IMR-90 (cell line): Measurements from ENCODE around the gene HOXD10.

Experiments used
- CTCF ChIP-seq: conservative IDR thresholded peaks from 2 replicates; pipeline ENCODE4 v1.5.1; 2012; ENCODE audit warnings: mild to moderate bottlenecking, low read depth, low read length, improper control_type of control experiment
- POLR2A ChIP-seq: IDR thresholded peaks from 2 replicates; pipeline ENCODE4 v1.6.1; 2012; ENCODE audit warnings: mild to moderate bottlenecking, low read depth, low read length
- RAD21 ChIP-seq: IDR thresholded peaks from 2 replicates; pipeline ENCODE4 v1.6.1; 2012; ENCODE audit warnings: low read length, improper control_type of control experiment
- RCOR1 ChIP-seq: IDR thresholded peaks from 2 replicates; pipeline ENCODE4 v1.6.1; 2012; ENCODE audit warnings: mild to moderate bottlenecking, low read length, improper control_type of control experiment; ENCODE audit not compliant: insufficient replicate concordance
- RFX5 ChIP-seq: IDR thresholded peaks from 2 replicates; pipeline ENCODE4 v1.8.0; 2012; ENCODE audit warnings: low read depth, mild to moderate bottlenecking, low read length, moderate library complexity

- TF ChIP-seq CTCF (no peak), RCOR1 (no peak), RAD21 (no peak), POLR2A (no peak), RFX5 (no peak)
Measured at GRCh38 chr2:176147800-176148496, 31.4 kb downstream of the HOXD10 start.
